Upper lobe of left lung (tissue), 4 donors: ENCODE data around the gene SIRPA.

ENCODE experiments used
- CTCF ChIP-seq, 6 experiments: fragments of 450-650 bp in 4 of 6; fragments of 200-600 bp in 2 of 6; sonication (generic) in 2 of 6; IDR thresholded peaks; one replicate each; pipeline ENCODE4 v1.5.1; 2016 to 2019; ENCODE audit warnings: antibody characterized with exemption in 6 of 6
- EP300 ChIP-seq, 4 donors: sonication (generic); formaldehyde crosslinking; IDR thresholded peaks; one replicate each; pipeline ENCODE4 v1.5.1; 2017; ENCODE audit warnings: antibody characterized with exemption in 4 of 4, control low read depth in 2 of 4
- POLR2A ChIP-seq, 4 donors: fragments of 450-650 bp; IDR thresholded peaks; one replicate each; pipeline ENCODE4 v1.5.1; 2016 to 2017; ENCODE audit warnings: antibody characterized with exemption in 4 of 4, mild to moderate bottlenecking in 2 of 4

GRCh38 chr20:1900321-1900801 lies 5.2 kb downstream of the SIRPA start:
- no peak for TF ChIP-seq POLR2A (IDR thresholded peaks at IDR 0.05)
- peak in 3 of 6 experiments; percentile 26 to 38 (median 27) for TF ChIP-seq CTCF (IDR thresholded peaks at IDR 0.05)
- TF ChIP-seq EP300 (IDR thresholded peaks at IDR 0.05) = no peak
